Measurements from ENCODE around the gene HOMEZ. TPM values are rescaled to one million over a fixed set of nuclear protein-coding genes. Genes with fewer than 3 reads are reported as not detected.

Gene HOMEZ
- total RNA-seq, 1 experiment from 2014 or later, result 6.2 TPM

DNA sequence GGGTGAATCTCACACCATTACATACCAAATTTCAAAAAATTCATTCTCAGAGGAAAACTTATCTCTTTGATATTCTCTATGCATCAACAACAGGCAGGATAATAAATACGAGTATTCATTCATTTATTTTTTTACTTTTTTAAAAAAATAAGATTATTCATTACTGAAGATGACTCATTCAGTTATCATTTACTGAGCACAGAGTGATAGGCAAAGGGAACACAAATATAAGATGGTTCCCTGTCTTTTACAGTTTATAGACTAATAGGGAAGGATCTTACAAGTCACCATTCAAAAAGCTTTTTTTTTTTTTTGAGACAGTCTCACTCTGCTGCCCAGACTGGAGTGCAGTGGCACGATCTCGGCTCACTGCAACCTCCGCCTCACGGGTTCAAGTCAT is 30.4 kb upstream of the HOMEZ start:
- Histone ChIP-seq H2AFZ (ENCODE audit: low read length) (no peak overlapping the region), H2BK120ac (ENCODE audit: low read depth, low read length, poor library complexity, severe bottlenecking) (no peak overlapping the region), H4K20me1 (ENCODE audit: control insufficient read depth, insufficient read depth, insufficient read length) (no peaks in the 10 kb centered on the region), H3K79me2 (ENCODE audit: insufficient read depth, low read length) (no peaks in the 10 kb centered on the region), H2BK12ac (ENCODE audit: insufficient read length, low read depth, low read length) (no peak overlapping the region), H3T11ph (ENCODE audit: low read length) (no peak overlapping the region), H3K79me1 (ENCODE audit: insufficient read depth, low read depth, low read length, poor library complexity, severe bottlenecking) (no peaks in the 10 kb centered on the region), H3K4me2 (ENCODE audit: insufficient read depth, insufficient read length, low read length) (no peak overlapping the region), H2BK5ac (ENCODE audit: insufficient read length, low read length) (no peak overlapping the region), H3K4ac (ENCODE audit: low read depth, low read length) (no peak overlapping the region), H3K23me2 (ENCODE audit: insufficient read length, low read depth, low read length, poor library complexity, severe bottlenecking) (peaks cover 5% of the 10 kb centered on the region), H3K23ac (ENCODE audit: insufficient read length, low read depth, low read length) (no peak overlapping the region), H3K14ac (ENCODE audit: insufficient read depth, low read length) (no peak overlapping the region), H2BK15ac (ENCODE audit: low read depth, low read length) (no peak overlapping the region), H3K27me3 (ENCODE audit: insufficient read depth, low read length) (no peaks in the 10 kb centered on the region), H3K9me3 (ENCODE audit: control insufficient read depth, low read depth, low read length) (no peaks in the 10 kb centered on the region), H4K5ac (ENCODE audit: insufficient read length, low read depth, low read length) (no peak overlapping the region), H2BK20ac (ENCODE audit: low read depth, low read length, poor library complexity, severe bottlenecking) (no peak overlapping the region), H3K56ac (ENCODE audit: insufficient read length, low read depth, low read length) (no peak overlapping the region), H3K18ac (ENCODE audit: insufficient read length, low read depth, low read length) (no peak overlapping the region), H3K9ac (ENCODE audit: extremely low read depth, insufficient read length, low read length) (no peak overlapping the region), H3K27ac (ENCODE audit: insufficient read length, low read depth, low read length) (no peak overlapping the region), H4K8ac (replicated peaks; ENCODE audit: insufficient read length, low read depth, low read length) (no peak overlapping the region), H3K4me1 (ENCODE audit: insufficient read depth, low read length) (no peaks in the 10 kb centered on the region; the same call in 1 of the 2 replicates), H4K91ac (ENCODE audit: insufficient read length, low read depth, low read length) (no peak overlapping the region), H2AK5ac (ENCODE audit: insufficient read length, low read length) (no peak overlapping the region)
- TF ChIP-seq, protein P1, sequence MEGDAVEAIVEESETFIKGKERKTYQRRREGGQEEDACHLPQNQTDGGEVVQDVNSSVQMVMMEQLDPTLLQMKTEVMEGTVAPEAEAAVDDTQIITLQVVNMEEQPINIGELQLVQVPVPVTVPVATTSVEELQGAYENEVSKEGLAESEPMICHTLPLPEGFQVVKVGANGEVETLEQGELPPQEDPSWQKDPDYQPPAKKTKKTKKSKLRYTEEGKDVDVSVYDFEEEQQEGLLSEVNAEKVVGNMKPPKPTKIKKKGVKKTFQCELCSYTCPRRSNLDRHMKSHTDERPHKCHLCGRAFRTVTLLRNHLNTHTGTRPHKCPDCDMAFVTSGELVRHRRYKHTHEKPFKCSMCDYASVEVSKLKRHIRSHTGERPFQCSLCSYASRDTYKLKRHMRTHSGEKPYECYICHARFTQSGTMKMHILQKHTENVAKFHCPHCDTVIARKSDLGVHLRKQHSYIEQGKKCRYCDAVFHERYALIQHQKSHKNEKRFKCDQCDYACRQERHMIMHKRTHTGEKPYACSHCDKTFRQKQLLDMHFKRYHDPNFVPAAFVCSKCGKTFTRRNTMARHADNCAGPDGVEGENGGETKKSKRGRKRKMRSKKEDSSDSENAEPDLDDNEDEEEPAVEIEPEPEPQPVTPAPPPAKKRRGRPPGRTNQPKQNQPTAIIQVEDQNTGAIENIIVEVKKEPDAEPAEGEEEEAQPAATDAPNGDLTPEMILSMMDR (conservative IDR thresholded peaks at IDR 0.05), result no peak
- H3K36me3 Mint-ChIP-seq (ENCODE audit: insufficient read depth in 1 of 3, low read depth in 3 of 3), result peaks cover 6 to 8% (median 7%) of the 10 kb centered on the region in 3 experiments; a peak in 6 of 7 replicates
- no peak overlapping the region for H3K4me3 Mint-ChIP-seq
- no peak for DNase-seq
- no peaks in the 10 kb centered on the region for H3K9me3 Mint-ChIP-seq
- H3K27ac Mint-ChIP-seq, result no peak overlapping the region
- peaks cover 12 to 13% of the 10 kb centered on the region in 2 experiments for H3K4me1 Mint-ChIP-seq
- H3K27me3 Mint-ChIP-seq (ENCODE audit: low read depth), result no peaks in the 10 kb centered on the region
- no CpG with 5 or more reads among the region's 5 CpGs for WGBS (ENCODE audit: extremely low coverage, insufficient read length, low lambda C conversion rate)
